WI38 (cell line): ENCODE data around the gene FAM228B.
A peak's percentile ranks its signal among the peaks of the same experiment; 100 is the strongest.
"Not testable (repeated sequence)": the region's sequence is repeated elsewhere in the genome, so short reads cannot be mapped to it uniquely, and the experiment has no call there.

ENCODE experiments used
- H3K4me3 ChIP-seq: 2 replicates; pipeline ENCODE4 v1.5.1; 2011; ENCODE audit warnings: low read depth, mild to moderate bottlenecking, control low read depth, low read length
- CTCF ChIP-seq: IDR thresholded peaks from 2 replicates; pipeline ENCODE4 v1.5.1; 2012; ENCODE audit warnings: low read depth, mild to moderate bottlenecking, control low read depth, low read length

FAM228B gene

GRCh38 chr2:24117902-24118301 is 5.4 kb upstream of the FAM228B start:
- no peak for TF ChIP-seq CTCF
- no peak overlapping the region for H3K4me3 ChIP-seq

- no peak overlapping the region for H3K4me3 ChIP-seq
- no peak for TF ChIP-seq CTCF
These were observed 2.2 kb upstream of the FAM228B start for GRCh38 chr2:24121066-24121465.

GRCh38 chr2:24121469-24121868 is 1.8 kb upstream of the FAM228B start:
- no peak overlapping the region for H3K4me3 ChIP-seq
- TF ChIP-seq CTCF: no peak

GRCh38 chr2:24122366-24123194 is 689 bp upstream of the FAM228B start:
- peak overlapping the region; percentile 75 for H3K4me3 ChIP-seq
- TF ChIP-seq CTCF: no peak

- TF ChIP-seq CTCF: no peak
- H3K4me3 ChIP-seq: peak overlapping the region; percentile 75
These were observed 782 bp downstream of the FAM228B start for GRCh38 chr2:24123922-24124580.

GRCh38 chr2:24125956-24126355 is 2.7 kb downstream of the FAM228B start:
- TF ChIP-seq CTCF: no peak
- no peak overlapping the region for H3K4me3 ChIP-seq

GRCh38 chr2:24132543-24132942 is 9.3 kb downstream of the FAM228B start:
- H3K4me3 ChIP-seq: no peak overlapping the region
- no peak for TF ChIP-seq CTCF

- not testable (repeated sequence) for H3K4me3 ChIP-seq
These were observed 17.0 kb downstream of the FAM228B start for GRCh38 chr2:24140305-24140704.
